GM23248 (cell line): ENCODE results near the gene ASIC4. TPM values are rescaled to one million over a fixed set of nuclear protein-coding genes. Genes with fewer than 3 reads are reported as not detected.

Experiments
- DNase-seq: peaks from one replicate; pipeline ENCODE4 v3.0.0-alpha.2; 2015
- H2AFZ ChIP-seq: fragments of 200-600 bp; sonication (generic); 2 replicates; pipeline ENCODE4 v1.6.1; 2016; ENCODE audit warnings: antibody characterized with exemption
- H3F3A ChIP-seq: fragments of 200-600 bp; sonication (generic); 2 replicates; pipeline ENCODE4 v1.6.1; 2016; ENCODE audit warnings: mild to moderate bottlenecking, antibody characterized with exemption, mixed run types; ENCODE audit not compliant: insufficient read depth
- H3K27ac ChIP-seq: fragments of 200-600 bp; sonication (generic); 2 replicates; pipeline ENCODE4 v1.5.1; 2016; ENCODE audit warnings: mild to moderate bottlenecking
- H3K27me3 ChIP-seq: fragments of 200-600 bp; sonication (generic); replicated peaks from 2 replicates; pipeline ENCODE4 v1.6.1; 2016; ENCODE audit warnings: mild to moderate bottlenecking; ENCODE audit not compliant: insufficient read depth
- H3K36me3 ChIP-seq: fragments of 200-600 bp; sonication (generic); 2 replicates; pipeline ENCODE4 v1.6.1; 2016; ENCODE audit warnings: low read depth, mild to moderate bottlenecking
- H3K4me1 ChIP-seq: fragments of 200-600 bp; sonication (generic); 2 replicates; pipeline ENCODE4 v1.6.1; 2016; ENCODE audit warnings: mild to moderate bottlenecking; ENCODE audit not compliant: insufficient read depth
- H3K4me2 ChIP-seq: fragments of 200-600 bp; sonication (generic); one replicate; pipeline ENCODE4 v1.6.1; 2016; ENCODE audit warnings: mild to moderate bottlenecking; ENCODE audit not compliant: unreplicated experiment
- H3K4me3 ChIP-seq: fragments of 200-600 bp; sonication (generic); 2 replicates; pipeline ENCODE4 v1.5.1; 2016; ENCODE audit warnings: mild to moderate bottlenecking
- H3K79me2 ChIP-seq: fragments of 200-600 bp; sonication (generic); 2 replicates; pipeline ENCODE4 v1.6.1; 2016; ENCODE audit warnings: mild to moderate bottlenecking; ENCODE audit not compliant: insufficient read depth
- H3K9ac ChIP-seq: fragments of 200-600 bp; sonication (generic); 2 replicates; pipeline ENCODE4 v1.6.1; 2016; ENCODE audit warnings: mild to moderate bottlenecking
- H3K9me2 ChIP-seq: fragments of 200-600 bp; sonication (generic); 2 replicates; pipeline ENCODE4 v1.6.1; 2016; ENCODE audit warnings: mixed run types, mild to moderate bottlenecking, moderate library complexity; ENCODE audit not compliant: insufficient read depth
- H3K9me3 ChIP-seq: fragments of 200-600 bp; sonication (generic); one replicate; pipeline ENCODE4 v1.6.1; 2017; ENCODE audit warnings: low read depth
- H4K20me1 ChIP-seq: fragments of 200-600 bp; sonication (generic); 2 replicates; pipeline ENCODE4 v1.6.0; 2016; ENCODE audit not compliant: insufficient read depth
- EZH2 ChIP-seq: fragments of 200-600 bp; sonication (generic); IDR thresholded peaks from 2 replicates; pipeline ENCODE4 v1.6.1; 2018; ENCODE audit warnings: antibody characterized with exemption, mild to moderate bottlenecking; ENCODE audit not compliant: insufficient read depth, poor library complexity, severe bottlenecking
- EZH2phosphoT487 ChIP-seq: fragments of 200-600 bp; sonication (generic); IDR thresholded peaks from 2 replicates; pipeline ENCODE4 v1.6.1; 2018; ENCODE audit warnings: antibody characterized with exemption, moderate library complexity, mild to moderate bottlenecking, low read depth; ENCODE audit not compliant: insufficient read depth
- WGBS, 2 experiments: methylation state at CpG; one replicate each; pipeline ENCODE4 v1.1.6; 2015 to 2017; ENCODE audit warnings: low lambda C conversion rate in 2 of 2, low coverage in 1 of 2; ENCODE audit errors: missing lambda C conversion rate in 2 of 2; 5-methylcytosine and 5-hydroxymethylcytosine counted together
- in situ Hi-C: fragments of 300-500 bp; cut with MboI; formaldehyde crosslinking; loops from 2 replicates; pipeline ENCODE4 v1.15.0; 2020
- polyA plus RNA-seq: library from polyadenylated mRNA; unstranded; fragments of >200 nt; fragmentation: Nextera tagmentation; extraction: Ambion mirVana; gene quantifications from 2 replicates; pipeline ENCODE4 v1.2.1, GENCODE V29; 2016
- total RNA-seq: library from RNA; depleted of rRNA; stranded (reverse); fragments of >200 nt; shearing (Covaris generic); gene quantifications from 2 replicates; pipeline ENCODE4 v1.2.3, GENCODE V29; 2014

The ASIC4 gene
- total and polyA plus RNA-seq, 2 experiments from 2014 or later = 0.43 TPM; not detected in 1

DNA sequence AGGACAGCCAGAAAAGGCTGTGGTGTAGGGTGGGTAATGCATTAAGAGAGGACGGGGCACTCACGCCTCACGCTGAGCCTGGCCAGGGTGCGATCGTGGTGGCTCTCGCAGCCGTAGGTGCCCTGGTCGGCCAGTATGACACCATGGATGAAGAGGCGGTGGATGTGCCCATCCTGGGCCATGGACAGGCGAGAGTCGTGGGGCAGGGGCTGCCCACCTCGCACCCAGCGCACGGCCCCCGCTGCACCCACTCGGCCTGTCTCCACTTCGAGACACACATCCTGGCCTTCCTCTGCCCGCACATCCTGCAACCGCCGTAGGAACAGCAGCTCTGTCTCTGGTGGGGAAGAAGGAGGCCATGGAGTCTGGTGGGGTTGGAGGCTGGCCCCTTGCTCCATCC is 41.7 kb downstream of the ASIC4 start:
- in situ Hi-C loops = no loop called here
- Histone ChIP-seq H3K4me3 (no peak overlapping the region), H3K79me2 (no peaks in the 10 kb centered on the region), H3K9ac (no peak overlapping the region), H3K9me2 (no peaks in the 10 kb centered on the region), H4K20me1 (no peaks in the 10 kb centered on the region), H3K36me3 (no peaks in the 10 kb centered on the region), H2AFZ (no peak overlapping the region), H3K9me3 (no peaks in the 10 kb centered on the region), H3F3A (0 out of 2 replicates have a peak, but pooled peaks cover 5% of the 10 kb centered on the region), H3K27ac (no peak overlapping the region), H3K4me2 (no peak overlapping the region), H3K4me1 (peaks cover 15% of the 10 kb centered on the region; the same call in 1 of the 2 replicates), H3K27me3 (no peaks in the 10 kb centered on the region)
- WGBS, 2 experiments = 87 to 88% methylated on average over 18 to 20 of the region's 20 CpGs
- DNase-seq = no peak
- no peak for TF ChIP-seq EZH2phosphoT487
- no peak for TF ChIP-seq EZH2

DNA sequence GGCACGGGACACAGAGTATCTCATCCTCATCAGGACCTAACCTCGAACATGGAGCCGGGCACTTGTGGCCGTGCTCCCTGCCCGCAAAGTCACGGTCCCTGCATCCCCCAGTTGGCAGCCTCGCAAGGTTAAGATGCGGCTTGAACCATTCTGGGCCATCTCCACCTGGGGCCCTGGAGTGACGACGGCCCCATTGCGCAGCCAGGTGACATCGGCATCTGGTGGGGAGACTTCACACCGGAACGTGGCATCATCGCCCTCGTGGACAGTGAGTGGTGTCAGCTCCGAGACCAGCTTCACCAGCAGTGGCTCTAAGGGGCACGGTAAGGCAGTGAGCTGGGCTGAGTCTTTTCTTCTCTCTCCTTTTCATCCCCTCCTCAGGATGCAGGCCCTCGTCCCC is 42.1 kb downstream of the ASIC4 start:
- no peak for TF ChIP-seq EZH2phosphoT487
- TF ChIP-seq EZH2 = no peak
- in situ Hi-C loops = no loop called here
- H3K79me2 ChIP-seq = no peaks in the 10 kb centered on the region

DNA sequence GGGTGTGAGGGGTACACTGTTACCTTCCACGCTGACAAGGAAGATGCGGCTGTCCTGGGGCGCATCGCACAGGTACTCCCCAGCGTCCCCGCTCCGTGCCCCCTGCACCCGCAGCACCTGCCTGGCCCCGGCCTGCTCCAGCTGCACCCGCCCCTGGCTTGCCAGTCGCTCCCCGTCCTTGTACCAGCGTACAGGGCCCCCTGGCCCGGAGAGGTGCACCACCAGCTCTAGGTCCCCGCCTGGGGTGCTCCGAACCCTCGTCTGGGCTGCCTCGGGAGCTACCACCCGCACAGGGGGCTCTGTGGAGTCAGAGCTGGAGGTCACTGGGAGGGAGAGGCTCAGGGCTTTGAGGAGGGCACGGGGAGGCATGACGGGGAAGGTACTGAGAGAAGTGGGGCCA is 43.0 kb downstream of the ASIC4 start:
- Histone ChIP-seq H3K9ac (no peak overlapping the region), H3K27me3 (no peaks in the 10 kb centered on the region), H3K9me3 (no peaks in the 10 kb centered on the region), H3K36me3 (no peaks in the 10 kb centered on the region), H3K4me1 (peaks cover 15% of the 10 kb centered on the region; the same call in 1 of the 2 replicates), H2AFZ (no peak overlapping the region), H3K27ac (no peak overlapping the region), H3K4me2 (no peak overlapping the region), H3K4me3 (no peak overlapping the region), H3F3A (0 out of 2 replicates have a peak, but pooled peaks cover 5% of the 10 kb centered on the region), H3K9me2 (no peaks in the 10 kb centered on the region), H4K20me1 (no peaks in the 10 kb centered on the region), H3K79me2 (no peaks in the 10 kb centered on the region)
- DNase-seq = no peak
- in situ Hi-C loops = no loop called here
- WGBS, 2 experiments = 76 to 86% methylated on average over 9 to 21 of the region's 21 CpGs
- no peak for TF ChIP-seq EZH2phosphoT487
- no peak for TF ChIP-seq EZH2

More for the DNA sequence above, 42.1 kb downstream of the ASIC4 start:
- Histone ChIP-seq H3K4me2 (no peak overlapping the region), H3K27ac (no peak overlapping the region), H3K9ac (no peak overlapping the region), H2AFZ (no peak overlapping the region), H3K9me2 (no peaks in the 10 kb centered on the region), H3K4me1 (peaks cover 15% of the 10 kb centered on the region; the same call in 1 of the 2 replicates), H3K27me3 (no peaks in the 10 kb centered on the region), H3K9me3 (no peaks in the 10 kb centered on the region), H3K36me3 (no peaks in the 10 kb centered on the region), H3F3A (0 out of 2 replicates have a peak, but pooled peaks cover 5% of the 10 kb centered on the region), H3K4me3 (no peak overlapping the region), H4K20me1 (no peaks in the 10 kb centered on the region)
- WGBS, 2 experiments = 86 to 89% methylated on average over 19 of the region's 19 CpGs
- DNase-seq = no peak

DNA sequence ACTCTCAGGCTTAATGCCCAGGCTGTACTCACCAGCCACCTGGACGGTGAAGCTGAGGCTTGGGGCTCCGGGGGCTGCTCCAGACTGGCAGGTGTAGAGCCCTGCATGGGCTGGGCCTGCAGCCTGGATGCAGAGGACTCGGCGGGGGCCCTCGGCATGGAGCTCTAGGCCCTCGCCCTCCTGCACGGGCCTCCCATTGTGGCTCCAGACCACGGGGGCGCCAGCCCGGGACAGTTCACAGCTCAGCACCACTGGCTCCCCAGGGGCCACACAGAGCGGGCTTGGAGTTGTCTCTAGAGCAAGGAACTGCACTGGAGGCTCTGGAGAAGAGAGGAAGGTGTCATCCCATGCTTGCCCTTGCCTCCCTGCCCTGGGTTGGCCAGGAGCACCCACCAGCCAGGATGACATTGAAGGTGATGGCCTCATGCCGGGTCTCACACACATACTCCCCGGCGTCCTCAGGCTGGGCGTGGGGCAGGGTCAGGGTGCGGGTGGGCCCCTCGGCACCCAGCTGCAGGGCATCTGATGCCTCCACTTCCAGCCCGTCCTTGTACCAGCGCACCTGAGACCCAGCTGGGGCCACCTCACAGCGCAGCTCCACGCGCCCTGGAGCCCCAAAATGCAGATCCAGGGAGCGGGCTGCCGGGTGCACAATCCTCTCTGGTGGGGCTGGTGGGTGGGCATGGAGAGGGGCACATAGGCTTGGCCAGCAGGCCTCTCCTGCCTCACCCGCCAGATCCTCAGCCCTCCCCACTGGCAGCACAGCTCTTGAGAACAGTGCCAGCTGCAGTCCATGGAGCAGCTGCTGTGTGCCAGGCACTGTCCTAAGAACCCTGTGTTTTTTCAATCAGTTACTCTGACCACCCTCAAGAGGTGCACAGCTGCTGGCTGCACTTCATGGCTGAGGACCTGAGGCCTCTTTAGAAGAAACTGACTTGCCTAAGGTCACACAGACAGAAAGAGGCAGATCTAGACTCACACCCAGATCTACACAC is 43.8 kb downstream of the ASIC4 start:
- Histone ChIP-seq H3K27me3 (no peaks in the 10 kb centered on the region), H3K9me3 (no peaks in the 10 kb centered on the region), H3F3A (0 out of 2 replicates have a peak, but pooled peaks cover 5% of the 10 kb centered on the region), H3K27ac (no peak overlapping the region), H3K4me2 (no peak overlapping the region), H3K9me2 (no peaks in the 10 kb centered on the region), H3K4me3 (no peak overlapping the region), H4K20me1 (no peaks in the 10 kb centered on the region), H3K9ac (no peak overlapping the region), H3K36me3 (no peaks in the 10 kb centered on the region), H2AFZ (no peak overlapping the region), H3K79me2 (no peaks in the 10 kb centered on the region), H3K4me1 (peaks cover 13% of the 10 kb centered on the region; the same call in 1 of the 2 replicates)
- TF ChIP-seq EZH2phosphoT487 = no peak
- TF ChIP-seq EZH2 = no peak
- no peak for DNase-seq
- in situ Hi-C loops = no loop called here
- WGBS, 2 experiments = 88 to 90% methylated on average over 23 of the region's 25 CpGs
